Calu3 (cell line): Measurements from ENCODE around the gene TMEM222. TPM values are rescaled to one million over a fixed set of nuclear protein-coding genes. Genes with fewer than 3 reads are reported as not detected.
A peak's percentile ranks its signal among the peaks of the same experiment; 100 is the strongest.

Source experiments
- BruUV-seq: library from RNA; stranded (reverse); fragments of 400-500 nt; replicated peaks from 2 replicates; lab custom pipeline; 2021; lab: Mats Ljungman, UMichigan
- CTCF ChIA-PET: fragments of 300-600 bp; sonication (Branson Sonifier 250); formaldehyde crosslinking; loops from one replicate; lab custom pipeline; 2022; ENCODE audit warnings: antibody characterized with exemption; lab: Charles Lee
- DNase-seq: peaks from one replicate; pipeline ENCODE4 v3.0.0; 2022
- H3K27ac Mint-ChIP-seq: one replicate; pipeline ENCODE4 v1.8.0; 2022; ENCODE audit warnings: mixed read lengths; ENCODE audit not compliant: unreplicated experiment
- H3K27me3 Mint-ChIP-seq: one replicate; pipeline ENCODE4 v1.8.0; 2022; ENCODE audit warnings: mixed read lengths; ENCODE audit not compliant: unreplicated experiment
- H3K36me3 Mint-ChIP-seq: one replicate; pipeline ENCODE4 v1.8.0; 2022; ENCODE audit warnings: mild to moderate bottlenecking, moderate library complexity, mixed read lengths; ENCODE audit not compliant: insufficient read depth, unreplicated experiment
- H3K4me1 Mint-ChIP-seq: one replicate; pipeline ENCODE4 v1.8.0; 2022; ENCODE audit warnings: mild to moderate bottlenecking, low read depth, mixed read lengths; ENCODE audit not compliant: unreplicated experiment
- H3K4me3 Mint-ChIP-seq: one replicate; pipeline ENCODE4 v1.8.0; 2022; ENCODE audit warnings: mild to moderate bottlenecking, low read depth, moderate library complexity, mixed read lengths; ENCODE audit not compliant: unreplicated experiment
- H3K9me3 Mint-ChIP-seq: one replicate; pipeline ENCODE4 v1.8.0; 2022; ENCODE audit warnings: low read depth, mixed read lengths; ENCODE audit not compliant: unreplicated experiment
- CTCF ChIP-seq: fragments of 200-600 bp; IDR thresholded peaks from one replicate; pipeline ENCODE4 v1.8.0; 2022; ENCODE audit warnings: antibody characterized with exemption; ENCODE audit not compliant: unreplicated experiment
- intact Hi-C: fragments of 100-400 bp; cut with micrococcal nuclease; formaldehyde crosslinking; loops from one replicate; pipeline ENCODE4 v1.10.0; 2022; ENCODE audit not compliant: unreplicated experiment
- total RNA-seq: library from RNA; stranded (reverse); gene quantifications from 2 replicates; pipeline ENCODE4 v1.2.3, GENCODE V29; 2022

TMEM222 gene
- total RNA-seq, 1 experiment from 2014 or later = 30.4 TPM

- intact Hi-C loops = no loop called here
- CTCF ChIA-PET = interaction anchor here (1.0 to 1.4 kb wide), 2 partner anchors 26 to 37 kb away, joined by 3 to 7 read pairs; no protein-coding TSS in a partner anchor
- H3K27me3 Mint-ChIP-seq = no peaks in the 10 kb centered on the region
- H3K4me1 Mint-ChIP-seq = peaks cover 5% of the 10 kb centered on the region
- peaks cover 24% of the 10 kb centered on the region for H3K36me3 Mint-ChIP-seq
- H3K27ac Mint-ChIP-seq = no peak overlapping the region
- H3K4me3 Mint-ChIP-seq = no peak overlapping the region
- TF ChIP-seq CTCF = peak; percentile 14
- DNase-seq = no peak
- BruUV-seq = no TSS peak
- H3K9me3 Mint-ChIP-seq = no peaks in the 10 kb centered on the region
Observed at GRCh38 chr1:27368869-27369582, 47.1 kb downstream of the TMEM222 start.

DNA sequence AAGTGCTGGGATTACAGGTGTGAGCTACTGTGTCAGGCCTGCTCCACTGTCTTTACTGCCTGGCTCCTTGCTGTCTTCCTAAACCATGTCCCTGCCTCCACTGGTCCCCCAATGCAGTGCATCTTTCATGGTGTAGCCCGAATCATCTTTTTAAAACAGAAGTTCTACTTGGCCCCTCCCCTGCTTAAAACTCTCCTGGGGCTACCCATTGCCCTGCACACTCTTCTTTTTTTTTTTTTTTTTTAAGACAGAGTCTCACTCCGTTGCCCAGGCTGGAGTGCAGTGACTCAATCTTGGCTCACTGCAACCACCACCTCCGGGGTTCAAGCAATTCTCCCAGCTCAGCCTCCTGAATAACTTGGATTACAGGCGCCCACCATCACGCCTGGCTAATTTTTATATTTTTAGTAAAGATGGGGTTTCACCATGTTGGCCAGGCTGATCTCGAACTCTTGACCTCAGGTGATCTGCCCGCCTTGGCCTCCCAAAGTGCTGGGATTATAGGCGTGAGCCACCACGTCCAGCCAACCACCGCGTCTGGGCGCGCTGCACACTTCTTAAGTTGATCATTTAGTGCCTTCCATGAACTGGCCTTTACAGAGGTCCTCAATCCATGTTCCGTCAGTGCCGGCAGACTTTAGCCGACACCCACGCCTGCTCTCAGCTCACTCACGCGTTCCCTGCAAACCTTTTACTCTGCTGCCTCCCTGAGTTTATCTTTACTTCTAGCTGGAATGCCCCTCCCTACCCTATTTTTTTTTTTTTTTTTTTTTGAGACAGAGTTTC, 50.3 kb downstream of the TMEM222 start:
- Mint-ChIP-seq H3K4me3 (no peak overlapping the region), H3K4me1 (no peaks in the 10 kb centered on the region), H3K9me3 (no peaks in the 10 kb centered on the region), H3K27me3 (peaks cover 12% of the 10 kb centered on the region), H3K36me3 (no peaks in the 10 kb centered on the region), H3K27ac (no peak overlapping the region)
- no peak for TF ChIP-seq CTCF
- CTCF ChIA-PET = interaction anchor here (0.7 kb wide), 1 partner anchor 67 kb away, joined by 4 read pairs; no protein-coding TSS in a partner anchor
- intact Hi-C loops = no loop called here
- BruUV-seq = no TSS peak
- no peak for DNase-seq

- Mint-ChIP-seq H3K9me3 (no peaks in the 10 kb centered on the region), H3K4me3 (no peak overlapping the region), H3K27me3 (peaks cover 12% of the 10 kb centered on the region), H3K36me3 (no peaks in the 10 kb centered on the region), H3K4me1 (no peaks in the 10 kb centered on the region), H3K27ac (no peak overlapping the region)
- no peak for DNase-seq
- intact Hi-C loops = no loop called here
- TF ChIP-seq CTCF = no peak
- CTCF ChIA-PET = no interaction called here
- no TSS peak for BruUV-seq
Observed at GRCh38 chr1:27372808-27373690, 51.1 kb downstream of the TMEM222 start.
